WERI-Rb-1 (cell line): ENCODE results near the gene CLIC3.
"Not testable (repeated sequence)": the region's sequence is repeated elsewhere in the genome, so short reads cannot be mapped to it uniquely, and the experiment has no call there.

Experiments
- DNase-seq: peaks from one replicate; pipeline ENCODE4 v3.0.0-alpha.2; 2020
- H3K27ac ChIP-seq: fragments of 250-450 bp; sonication (Bioruptor Pico); 2 replicates; pipeline ENCODE4 v1.5.1; 2020; ENCODE audit warnings: mild to moderate bottlenecking, moderate library complexity
- H3K27me3 ChIP-seq: fragments of 250-450 bp; sonication (Bioruptor Pico); 2 replicates; pipeline ENCODE4 v1.5.1; 2021; ENCODE audit warnings: mild to moderate bottlenecking, low read depth, moderate library complexity; ENCODE audit not compliant: insufficient read depth, severe bottlenecking
- H3K36me3 ChIP-seq: fragments of 250-450 bp; sonication (Bioruptor Pico); 2 replicates; pipeline ENCODE4 v1.5.1; 2020; ENCODE audit warnings: mild to moderate bottlenecking, moderate library complexity
- H3K4me3 ChIP-seq: 2 replicates; pipeline ENCODE4 v1.5.1; 2011; ENCODE audit warnings: low read depth, mild to moderate bottlenecking, control low read depth, low read length
- H3K9me3 ChIP-seq: fragments of 250-450 bp; sonication (Bioruptor Pico); 2 replicates; pipeline ENCODE4 v1.5.1; 2021; ENCODE audit warnings: mild to moderate bottlenecking, moderate library complexity; ENCODE audit not compliant: severe bottlenecking
- TF ChIP-seq, protein P1 (sequence below): IDR thresholded peaks from 2 replicates; pipeline ENCODE4 v1.5.1; 2011; ENCODE audit warnings: low read depth, mild to moderate bottlenecking, control low read depth, inconsistent platforms, low read length

The CLIC3 gene

DNA sequence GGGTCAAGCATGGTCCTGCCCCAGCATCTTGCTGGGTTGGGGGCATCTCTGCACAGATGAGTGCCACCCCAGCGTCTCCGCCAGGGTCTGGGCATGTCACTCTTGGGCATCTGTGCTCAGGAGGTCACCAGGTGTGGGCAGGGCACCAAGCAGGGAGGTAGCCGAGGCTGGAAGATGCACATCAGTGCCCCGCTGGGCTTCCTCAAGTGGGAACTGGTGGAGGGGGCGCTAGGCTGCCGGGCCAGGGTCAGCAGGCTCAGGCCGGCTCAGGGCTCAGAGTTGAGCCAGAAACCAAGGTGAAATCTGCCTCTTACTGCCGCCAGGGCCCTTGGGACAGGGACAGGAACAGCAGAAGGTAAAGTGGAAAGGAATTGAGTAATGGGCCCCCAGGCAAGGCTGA lies 39.6 kb upstream of the CLIC3 start:
- H3K36me3 ChIP-seq: peaks cover 23% of the 10 kb centered on the region
- no peaks in the 10 kb centered on the region for H3K27me3 ChIP-seq
- H3K9me3 ChIP-seq: no peaks in the 10 kb centered on the region
- no peak overlapping the region for H3K4me3 ChIP-seq
- TF ChIP-seq, protein P1, sequence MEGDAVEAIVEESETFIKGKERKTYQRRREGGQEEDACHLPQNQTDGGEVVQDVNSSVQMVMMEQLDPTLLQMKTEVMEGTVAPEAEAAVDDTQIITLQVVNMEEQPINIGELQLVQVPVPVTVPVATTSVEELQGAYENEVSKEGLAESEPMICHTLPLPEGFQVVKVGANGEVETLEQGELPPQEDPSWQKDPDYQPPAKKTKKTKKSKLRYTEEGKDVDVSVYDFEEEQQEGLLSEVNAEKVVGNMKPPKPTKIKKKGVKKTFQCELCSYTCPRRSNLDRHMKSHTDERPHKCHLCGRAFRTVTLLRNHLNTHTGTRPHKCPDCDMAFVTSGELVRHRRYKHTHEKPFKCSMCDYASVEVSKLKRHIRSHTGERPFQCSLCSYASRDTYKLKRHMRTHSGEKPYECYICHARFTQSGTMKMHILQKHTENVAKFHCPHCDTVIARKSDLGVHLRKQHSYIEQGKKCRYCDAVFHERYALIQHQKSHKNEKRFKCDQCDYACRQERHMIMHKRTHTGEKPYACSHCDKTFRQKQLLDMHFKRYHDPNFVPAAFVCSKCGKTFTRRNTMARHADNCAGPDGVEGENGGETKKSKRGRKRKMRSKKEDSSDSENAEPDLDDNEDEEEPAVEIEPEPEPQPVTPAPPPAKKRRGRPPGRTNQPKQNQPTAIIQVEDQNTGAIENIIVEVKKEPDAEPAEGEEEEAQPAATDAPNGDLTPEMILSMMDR: no peak
- no peak overlapping the region for H3K27ac ChIP-seq
- no peak for DNase-seq

DNA sequence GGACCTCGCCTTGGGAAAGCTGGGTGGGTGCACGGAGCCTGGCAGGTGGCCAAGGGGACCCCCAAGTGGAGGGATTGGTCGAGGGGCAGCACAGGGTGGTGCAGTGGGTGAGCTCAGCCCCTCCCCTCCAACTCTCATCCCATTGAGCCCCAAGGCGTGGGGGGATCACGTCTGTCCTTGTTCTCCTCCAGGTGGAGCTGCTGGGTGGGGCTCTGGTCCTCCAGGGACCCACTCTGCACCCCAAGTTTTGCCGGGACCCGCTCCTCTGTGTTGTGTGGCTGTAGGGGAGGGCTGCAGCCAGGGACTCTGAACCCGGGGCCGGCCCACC lies 39.1 kb upstream of the CLIC3 start:
- Histone ChIP-seq H3K36me3 (peaks cover 20% of the 10 kb centered on the region), H3K27ac (no peak overlapping the region), H3K27me3 (no peaks in the 10 kb centered on the region), H3K4me3 (no peak overlapping the region), H3K9me3 (no peaks in the 10 kb centered on the region)
- TF ChIP-seq, protein P1: no peak
- DNase-seq: no peak

DNA sequence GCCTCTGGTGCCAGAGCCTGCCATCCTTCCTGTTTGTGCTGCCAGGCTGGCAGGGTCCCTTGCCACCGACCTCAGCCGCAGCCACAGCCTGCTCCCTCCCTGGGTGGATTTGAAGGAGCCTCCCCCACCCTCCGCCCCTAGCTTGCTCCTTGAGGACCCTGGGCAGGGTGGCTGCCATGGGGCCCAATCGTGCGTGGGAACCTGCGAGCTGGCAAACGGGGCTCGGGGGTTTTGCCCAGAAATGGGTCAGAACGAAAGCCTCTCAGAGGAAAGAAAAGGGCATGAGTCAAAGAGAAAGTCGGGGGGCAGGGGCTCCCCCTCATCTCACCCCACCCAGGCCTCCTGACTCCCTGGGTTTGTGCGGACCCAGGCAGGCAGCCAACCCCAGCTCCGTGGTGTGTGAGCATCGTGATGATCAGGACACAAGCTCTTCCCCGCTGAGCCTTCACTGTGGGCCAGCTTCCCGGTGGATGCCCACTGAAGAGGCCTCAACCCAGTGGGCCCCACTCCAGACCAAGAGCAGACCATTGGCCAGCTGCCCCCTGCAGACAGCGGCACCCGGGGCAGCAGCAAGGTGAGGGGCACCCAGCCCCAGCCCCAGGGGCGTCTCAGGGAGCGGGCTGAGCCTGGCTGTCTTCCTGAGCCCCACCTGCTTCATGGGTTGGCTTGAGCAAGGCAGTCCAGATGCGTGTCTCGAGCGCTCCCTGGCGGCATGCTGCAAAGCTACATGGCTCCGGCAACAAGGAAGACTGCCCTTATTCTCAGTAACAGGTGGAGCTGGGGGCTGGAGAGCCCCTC lies 38.5 kb upstream of the CLIC3 start:
- Histone ChIP-seq H3K36me3 (peaks cover 18% of the 10 kb centered on the region), H3K27ac (no peak overlapping the region), H3K27me3 (no peaks in the 10 kb centered on the region), H3K4me3 (peak overlapping the region; percentile 9; the same call in 1 of the 2 replicates), H3K9me3 (no peaks in the 10 kb centered on the region)
- DNase-seq: peak; percentile 90
- TF ChIP-seq, protein P1: peak; percentile 96

DNA sequence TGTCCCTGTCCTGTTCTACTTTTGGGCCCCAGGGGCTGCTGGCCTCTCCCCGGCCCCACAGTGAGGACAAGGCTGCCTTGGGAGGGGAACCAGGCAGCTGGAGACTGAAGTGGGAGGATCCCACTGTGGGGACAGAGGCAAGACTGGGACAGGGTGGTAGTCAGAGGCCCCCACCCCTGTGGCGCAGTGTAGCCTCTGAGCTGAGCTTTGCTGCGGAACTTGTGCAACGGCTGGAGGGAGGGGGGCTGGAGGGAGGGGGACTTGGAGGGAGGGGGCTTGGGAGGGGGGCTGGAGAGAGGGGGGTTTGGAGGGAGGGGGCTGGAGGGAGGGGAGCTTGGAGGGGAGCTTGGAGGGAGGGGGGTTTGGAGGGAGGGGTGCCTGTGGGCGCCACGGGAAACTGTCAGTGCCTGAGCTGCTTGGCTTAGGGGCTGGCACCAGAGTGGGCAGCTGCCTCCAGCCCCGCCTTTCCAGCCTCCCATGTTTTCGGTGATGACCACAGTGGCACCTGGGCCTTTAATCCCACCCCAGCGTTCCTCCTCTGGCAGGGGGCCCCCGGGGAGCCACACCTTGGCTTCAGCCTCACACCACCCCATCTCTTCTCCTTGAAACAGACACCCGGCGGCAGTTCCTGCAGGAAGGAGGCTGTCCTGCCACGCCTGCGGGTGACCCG lies 37.8 kb upstream of the CLIC3 start:
- DNase-seq: no peak
- Histone ChIP-seq H3K27ac (no peak overlapping the region), H3K9me3 (no peaks in the 10 kb centered on the region), H3K4me3 (no peak overlapping the region), H3K27me3 (no peaks in the 10 kb centered on the region), H3K36me3 (peaks cover 11% of the 10 kb centered on the region)
- TF ChIP-seq, protein P1: no peak

DNA sequence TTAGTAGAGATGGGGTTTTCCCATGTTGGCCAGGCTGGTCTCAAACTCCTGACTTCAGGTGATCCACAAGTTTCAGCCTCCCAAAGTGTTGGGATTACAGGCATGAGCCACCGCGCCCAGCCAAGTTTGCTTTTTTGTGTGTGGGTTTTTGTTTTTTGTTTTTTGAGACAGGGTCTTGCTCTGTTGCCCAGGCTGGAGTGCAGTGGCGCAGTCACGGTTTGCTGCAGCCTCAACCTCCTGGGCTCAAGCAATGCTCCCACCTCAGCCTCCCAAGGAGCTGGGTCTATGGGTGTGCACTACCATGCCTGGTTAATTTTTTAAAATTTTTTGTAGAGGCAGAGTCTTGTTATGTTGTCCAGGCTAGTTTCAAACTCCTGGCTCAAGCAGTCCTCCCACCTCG lies 37.1 kb upstream of the CLIC3 start:
- H3K9me3 ChIP-seq, H3K27ac ChIP-seq, DNase-seq, H3K27me3 ChIP-seq, H3K4me3 ChIP-seq, H3K36me3 ChIP-seq: not testable (repeated sequence)

DNA sequence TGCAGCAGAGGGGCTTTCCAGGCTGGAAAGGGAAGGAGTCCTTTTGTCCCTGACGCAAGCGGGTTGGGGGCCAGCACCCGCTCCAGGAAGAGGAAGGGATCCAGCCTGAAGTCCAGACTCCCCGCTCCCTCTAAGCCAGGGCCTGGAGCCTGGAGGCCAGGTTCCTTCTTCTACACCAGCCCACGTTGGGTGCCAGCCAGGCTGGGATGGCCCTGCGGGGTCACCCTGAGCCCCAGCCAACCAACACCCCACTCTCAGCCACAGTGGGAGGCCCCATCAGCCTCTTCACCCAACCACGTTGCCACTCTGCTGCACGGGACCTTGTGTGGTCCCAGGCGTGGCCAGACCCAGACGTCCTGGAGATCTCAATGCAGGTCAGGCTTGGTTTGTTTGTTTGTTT lies 36.5 kb upstream of the CLIC3 start:
- H3K27ac ChIP-seq: no peak overlapping the region
- H3K27me3 ChIP-seq: no peaks in the 10 kb centered on the region
- no peaks in the 10 kb centered on the region for H3K9me3 ChIP-seq
- no peak overlapping the region for H3K4me3 ChIP-seq
- no peaks in the 10 kb centered on the region for H3K36me3 ChIP-seq
- TF ChIP-seq, protein P1: no peak
- DNase-seq: no peak
